HCT116 (cell line): Measurements from ENCODE around the gene LINGO1. TPM values are rescaled to one million over a fixed set of nuclear protein-coding genes. Genes with fewer than 3 reads are reported as not detected.

Experiments
- ATAC-seq: fragments of 200-7000 bp; cut with Tn5 transposase; 2 replicates; pipeline ENCODE4 v1.9.1; 2020; ENCODE audit warnings: mild to moderate bottlenecking, moderate library complexity
- BruUV-seq: library from RNA; stranded (reverse); fragments of 400-500 nt; replicated peaks from 2 replicates; lab custom pipeline; 2021; lab: Mats Ljungman, UMichigan
- CTCF ChIA-PET: fragments of 300-600 bp; sonication (Branson Sonifier 250); formaldehyde crosslinking; loops from one replicate; lab custom pipeline; 2021; ENCODE audit warnings: antibody characterized with exemption; lab: Charles Lee
- POLR2A ChIA-PET: fragments of 300-600, 350-600 bp; sonication (Branson Sonifier 250); formaldehyde crosslinking; loops from one replicate; lab custom pipeline; 2021; ENCODE audit warnings: antibody characterized with exemption; lab: Charles Lee
- RAD21 ChIA-PET, 2 experiments: fragments of 300-600 bp; sonication (Branson Sonifier 250); formaldehyde crosslinking; loops; one replicate each; lab custom pipeline; 2023; ENCODE audit warnings: low total read pairs in 2 of 2; ENCODE audit not compliant: uncharacterized antibody in 2 of 2, unreplicated experiment in 2 of 2, low non-redundant PET in 1 of 2; lab: Charles Lee
- DNase-seq: peaks from one replicate; pipeline ENCODE4 v3.0.0-alpha.2; 2010; ENCODE audit warnings: low read depth, low spot score
- H2AFZ ChIP-seq: fragments of 200-600 bp; shearing (Covaris generic), sonication (generic); 2 replicates; pipeline ENCODE4 v1.6.1; 2017; ENCODE audit warnings: low read depth, mixed run types, mixed read lengths, antibody characterized with exemption, low read length; ENCODE audit not compliant: poor library complexity, severe bottlenecking
- H3K27ac ChIP-seq: 2 replicates; pipeline ENCODE4 v1.5.1; 2012; ENCODE audit warnings: low read depth, low read length
- H3K27me3 ChIP-seq: fragments of 200-600 bp; sonication (generic); 2 replicates; pipeline ENCODE4 v1.6.1; 2016; ENCODE audit warnings: mixed run types, low read length, mixed read lengths; ENCODE audit not compliant: insufficient read depth
- H3K36me3 ChIP-seq, 2 experiments: fragments of 200-500 bp in 1 of 2; fragments of 200-600 bp in 1 of 2; sonication (Bioruptor generic) in 1 of 2; sonication (generic) in 1 of 2; 2 replicates each; pipeline versions ENCODE4 v1.5.1 to v1.6.1; 2014 to 2016; ENCODE audit warnings: low read length in 2 of 2, inconsistent platforms in 1 of 2, mixed read lengths in 1 of 2, mixed run types in 1 of 2; ENCODE audit not compliant: insufficient read depth in 2 of 2, control insufficient read depth in 1 of 2
- H3K4me1 ChIP-seq, 2 experiments: fragments of 200-600 bp in 1 of 2; sonication (generic) in 1 of 2; 2 replicates each; pipeline versions ENCODE4 v1.5.1 to v1.6.1; 2012 to 2017; ENCODE audit warnings: low read length in 2 of 2, inconsistent platforms in 1 of 2, mild to moderate bottlenecking in 1 of 2, mixed read lengths in 1 of 2, mixed run types in 1 of 2, moderate library complexity in 1 of 2; ENCODE audit not compliant: insufficient read depth in 2 of 2, control insufficient read depth in 1 of 2
- H3K4me2 ChIP-seq: fragments of 200-600 bp; sonication (generic); 2 replicates; pipeline ENCODE4 v1.6.1; 2017; ENCODE audit warnings: mixed run types, low read length, mixed read lengths
- H3K4me3 ChIP-seq, 2 experiments: fragments of 200-600 bp in 1 of 2; sonication (generic) in 1 of 2; replicated peaks in 1 of 2; 2 replicates each; pipeline ENCODE4 v1.5.1; 2011 to 2016; ENCODE audit warnings: low read length in 2 of 2, control low read depth in 1 of 2, low read depth in 1 of 2, mild to moderate bottlenecking in 1 of 2, mixed read lengths in 1 of 2, mixed run types in 1 of 2
- H3K79me2 ChIP-seq: fragments of 200-600 bp; sonication (generic); 2 replicates; pipeline ENCODE4 v1.6.1; 2017; ENCODE audit warnings: mild to moderate bottlenecking, mixed run types, low read length, moderate library complexity, mixed read lengths; ENCODE audit not compliant: insufficient read depth
- H3K9ac ChIP-seq: fragments of 200-600 bp; sonication (generic); 2 replicates; pipeline ENCODE4 v1.6.1; 2016; ENCODE audit warnings: low read length, mixed read lengths
- H3K9me2 ChIP-seq: fragments of 200-600 bp; sonication (generic), shearing (Covaris generic); 2 replicates; pipeline ENCODE4 v1.6.1; 2017; ENCODE audit warnings: mixed run types, mild to moderate bottlenecking, moderate library complexity; ENCODE audit not compliant: insufficient read depth
- H3K9me3 ChIP-seq, 2 experiments: fragments of 200-500 bp in 1 of 2; fragments of 200-600 bp in 1 of 2; sonication (Bioruptor generic) in 1 of 2; sonication (generic) in 1 of 2; 2 replicates each; pipeline ENCODE4 v1.6.1; 2014 to 2017; ENCODE audit warnings: low read length in 2 of 2, mixed read lengths in 2 of 2, inconsistent platforms in 1 of 2, low read depth in 1 of 2, mild to moderate bottlenecking in 1 of 2, mixed run types in 1 of 2, moderate library complexity in 1 of 2; ENCODE audit not compliant: control insufficient read depth in 1 of 2, insufficient read depth in 1 of 2
- H4K20me1 ChIP-seq: fragments of 200-600 bp; sonication (generic), shearing (Covaris generic); 2 replicates; pipeline ENCODE4 v1.6.1; 2017; ENCODE audit warnings: mixed run types, mild to moderate bottlenecking, moderate library complexity; ENCODE audit not compliant: insufficient read depth
- ATF3 ChIP-seq: IDR thresholded peaks from 2 replicates; pipeline ENCODE4 v1.6.1; 2012
- CEBPB ChIP-seq: IDR thresholded peaks from 2 replicates; pipeline ENCODE4 v1.6.1; 2012; ENCODE audit warnings: low read depth
- EGR1 ChIP-seq: IDR thresholded peaks from 2 replicates; pipeline ENCODE4 v1.6.1; 2012; ENCODE audit warnings: low read depth
- EZH2 ChIP-seq: fragments of 200-600 bp; sonication (generic); IDR thresholded peaks from 2 replicates; pipeline ENCODE4 v1.6.1; 2017; ENCODE audit warnings: antibody characterized with exemption, mixed run types
- FOSL1 ChIP-seq: IDR thresholded peaks from 2 replicates; pipeline ENCODE4 v1.6.1; 2012; ENCODE audit warnings: low read depth
- JUND ChIP-seq: IDR thresholded peaks from 2 replicates; pipeline ENCODE4 v1.6.1; 2012
- POLR2A ChIP-seq: IDR thresholded peaks from 2 replicates; pipeline ENCODE4 v1.7.0; 2011; ENCODE audit warnings: borderline replicate concordance; ENCODE audit not compliant: insufficient read depth, insufficient read length; ENCODE audit errors: extremely low read depth
- POLR2AphosphoS5 ChIP-seq: IDR thresholded peaks from 2 replicates; pipeline ENCODE4 v1.6.1; 2011; ENCODE audit warnings: mild to moderate bottlenecking, low read depth, low read length, moderate library complexity
- SIN3A ChIP-seq: IDR thresholded peaks from 2 replicates; pipeline ENCODE4 v1.6.1; 2012; ENCODE audit warnings: low read depth
- SP1 ChIP-seq: IDR thresholded peaks from 2 replicates; pipeline ENCODE4 v1.6.1; 2012; ENCODE audit warnings: low read depth
- SRF ChIP-seq: IDR thresholded peaks from 2 replicates; pipeline ENCODE4 v1.6.1; 2012; ENCODE audit warnings: low read depth
- TCF7L2 ChIP-seq: IDR thresholded peaks from 2 replicates; pipeline ENCODE4 v1.7.0; 2011; ENCODE audit warnings: borderline replicate concordance, inconsistent platforms; ENCODE audit not compliant: insufficient read depth, insufficient read length; ENCODE audit errors: extremely low read depth
- YY1 ChIP-seq: IDR thresholded peaks from 2 replicates; pipeline ENCODE4 v1.6.1; 2011; ENCODE audit warnings: low read length, low read depth, moderate library complexity, mild to moderate bottlenecking; ENCODE audit not compliant: insufficient replicate concordance; ENCODE audit errors: extremely low read depth
- ZNF274 ChIP-seq: fragments of 200-500 bp; sonication (Bioruptor generic); IDR thresholded peaks from 2 replicates; pipeline ENCODE4 v1.6.1; 2014; ENCODE audit warnings: mild to moderate bottlenecking, low read depth, low read length, inconsistent platforms
- intact Hi-C: fragments of 100-400 bp; cut with micrococcal nuclease; formaldehyde crosslinking; loops from 2 replicates; pipeline ENCODE4 v1.10.0; 2022
- total RNA-seq: library from RNA; stranded (reverse); gene quantifications from one replicate; pipeline ENCODE4 v1.2.1, GENCODE V29; 2021; ENCODE audit not compliant: unreplicated experiment

Gene LINGO1
- total RNA-seq, 1 experiment from 2014 or later: 15.6 TPM

- POLR2A ChIA-PET: no interaction called here
- no peaks in the 10 kb centered on the region for H4K20me1 ChIP-seq
- no peak for TF ChIP-seq SIN3A
- TF ChIP-seq ZNF274: no peak
- no peak for TF ChIP-seq SRF
- TF ChIP-seq POLR2A: no peak
- TF ChIP-seq EZH2: no peak
- no peak for TF ChIP-seq ATF3
- TF ChIP-seq POLR2AphosphoS5: no peak
- no peak for TF ChIP-seq EGR1
- no peak for TF ChIP-seq TCF7L2
- no peak for TF ChIP-seq YY1
- no peak for TF ChIP-seq CEBPB
- no peak for TF ChIP-seq SP1
- TF ChIP-seq JUND: no peak
- no peak for TF ChIP-seq FOSL1
- TF ChIP-seq, all 23 proteins: peak for 0
- Histone ChIP-seq H3K9me3 (no peaks in the 10 kb centered on the region), H3K4me3 (no peak overlapping the region), H3K9me2 (no peaks in the 10 kb centered on the region), H2AFZ (no peak overlapping the region), H3K27me3 (no peaks in the 10 kb centered on the region), H3K4me2 (no peak overlapping the region), H3K9ac (no peak overlapping the region), H3K27ac (no peak overlapping the region), H3K4me1 (no peaks in the 10 kb centered on the region), H3K36me3 (no peaks in the 10 kb centered on the region), H3K79me2 (no peaks in the 10 kb centered on the region)
- intact Hi-C loops: no loop called here
- CTCF ChIA-PET: interaction anchor here (1.2 kb wide), 1 partner anchor 31 kb away, joined by 4 read pairs; no protein-coding TSS in a partner anchor
- DNase-seq: no peak
- ATAC-seq: no peak
- RAD21 ChIA-PET: no interaction called here
- BruUV-seq: no TSS peak
Observed at GRCh38 chr15:77574521-77575202, 58.0 kb downstream of the LINGO1 start.
